HEK293 (cell line): ENCODE results near the gene PTGER1.
A peak's percentile ranks its signal among the peaks of the same experiment; 100 is the strongest.

ENCODE experiments used
- CTCF ChIA-PET: fragments of 350-600 bp; formaldehyde crosslinking; extraction: SDS; loops from one replicate; lab custom pipeline; 2021; ENCODE audit warnings: antibody characterized with exemption; lab: Yijun Ruan, JAX
- POLR2A ChIA-PET: fragments of 300-600 bp; formaldehyde crosslinking; extraction: SDS; loops from one replicate; lab custom pipeline; 2020; ENCODE audit warnings: antibody characterized with exemption, inconsistent platforms; lab: Yijun Ruan, JAX
- H3K27ac ChIP-seq: fragments of 200-500 bp; sonication (Bioruptor generic); 2 replicates; pipeline ENCODE4 v1.5.1; 2014; ENCODE audit warnings: low read depth, low read length, control low read depth, inconsistent platforms; ENCODE audit errors: extremely low read depth
- H3K36me3 ChIP-seq, 2 experiments: fragments of 200-500 bp in 1 of 2; sonication (Bioruptor generic) in 1 of 2; 1 replicate in 1 of 2; 2 replicates in 1 of 2; pipeline ENCODE4 v1.5.1; 2014 to 2017; ENCODE audit warnings: inconsistent platforms in 2 of 2, low read length in 2 of 2; ENCODE audit not compliant: control insufficient read depth in 2 of 2, insufficient read depth in 1 of 2
- H3K4me1 ChIP-seq: fragments of 200-500 bp; sonication (Bioruptor generic); 2 replicates; pipeline ENCODE4 v1.5.1; 2014; ENCODE audit warnings: mild to moderate bottlenecking, low read length, inconsistent platforms; ENCODE audit not compliant: control insufficient read depth, insufficient read depth
- H3K4me3 ChIP-seq: 2 replicates; pipeline ENCODE4 v1.5.1; 2011; ENCODE audit warnings: low read depth, mild to moderate bottlenecking, control low read depth, low read length, moderate library complexity
- H3K9me3 ChIP-seq: fragments of 200-500 bp; sonication (Bioruptor generic); 2 replicates; pipeline ENCODE4 v1.5.1; 2014; ENCODE audit warnings: low read depth, low read length, inconsistent platforms; ENCODE audit not compliant: control insufficient read depth, insufficient read depth
- ELK4 ChIP-seq: IDR thresholded peaks from 2 replicates; pipeline ENCODE4 v1.6.1; 2011; ENCODE audit warnings: mild to moderate bottlenecking, low read depth, low read length, borderline replicate concordance
- GLI2 ChIP-seq: fragments of 450-650 bp; formaldehyde crosslinking; IDR thresholded peaks from 2 replicates; pipeline ENCODE4; 2017; ENCODE audit warnings: missing biosample characterization, missing genetic modification characterization, low read depth, borderline replicate concordance
- KLF1 ChIP-seq: fragments of 450-650 bp; formaldehyde crosslinking; IDR thresholded peaks from 2 replicates; pipeline ENCODE4 v1.5.1; 2016; ENCODE audit warnings: missing biosample characterization, missing genetic modification characterization
- SP2 ChIP-seq: fragments of 450-650 bp; formaldehyde crosslinking; IDR thresholded peaks from 2 replicates; pipeline ENCODE4 v1.5.1; 2016; ENCODE audit warnings: missing biosample characterization, missing genetic modification characterization
- ZBTB7A ChIP-seq: fragments of 450-650 bp; formaldehyde crosslinking; IDR thresholded peaks from 2 replicates; pipeline ENCODE4 v1.5.1; 2016; ENCODE audit warnings: low read depth, missing biosample characterization, missing genetic modification characterization
- ZNF140 ChIP-seq: fragments of 450-650 bp; formaldehyde crosslinking; IDR thresholded peaks from 2 replicates; pipeline ENCODE4 v1.5.1; 2016; ENCODE audit warnings: missing biosample characterization, missing genetic modification characterization
- ZNF157 ChIP-seq: fragments of 450-650 bp; formaldehyde crosslinking; IDR thresholded peaks from 2 replicates; pipeline ENCODE4 v1.5.1; 2016; ENCODE audit warnings: missing biosample characterization, missing genetic modification characterization
- ZNF280C ChIP-seq: fragments of 450-650 bp; formaldehyde crosslinking; IDR thresholded peaks from 2 replicates; pipeline ENCODE4 v1.5.1; 2016; ENCODE audit warnings: missing biosample characterization, missing genetic modification characterization
- ZNF311 ChIP-seq: fragments of 450-650 bp; formaldehyde crosslinking; IDR thresholded peaks from 2 replicates; pipeline ENCODE4 v1.5.1; 2017; ENCODE audit warnings: missing biosample characterization, missing genetic modification characterization, borderline replicate concordance
- ZNF391 ChIP-seq: fragments of 450-650 bp; formaldehyde crosslinking; IDR thresholded peaks from 2 replicates; pipeline ENCODE4 v1.5.1; 2016; ENCODE audit warnings: low read depth, missing biosample characterization, missing genetic modification characterization, borderline replicate concordance
- ZNF529 ChIP-seq: fragments of 450-650 bp; formaldehyde crosslinking; IDR thresholded peaks from 2 replicates; pipeline ENCODE4 v1.5.1; 2017; ENCODE audit warnings: missing genetic modification characterization, missing biosample characterization; ENCODE audit not compliant: insufficient replicate concordance
- ZNF548 ChIP-seq: fragments of 450-650 bp; formaldehyde crosslinking; IDR thresholded peaks from 2 replicates; pipeline ENCODE4 v1.5.1; 2016; ENCODE audit warnings: missing biosample characterization, missing genetic modification characterization
- ZNF558 ChIP-seq: fragments of 450-650 bp; formaldehyde crosslinking; IDR thresholded peaks from 2 replicates; pipeline ENCODE4 v1.5.1; 2016; ENCODE audit warnings: missing biosample characterization, missing genetic modification characterization
- ZNF585B ChIP-seq: fragments of 450-650 bp; formaldehyde crosslinking; IDR thresholded peaks from 2 replicates; pipeline ENCODE4 v1.5.1; 2016; ENCODE audit warnings: missing biosample characterization, missing genetic modification characterization
- ZNF768 ChIP-seq: fragments of 450-650 bp; formaldehyde crosslinking; IDR thresholded peaks from 2 replicates; pipeline ENCODE4 v1.5.1; 2018; ENCODE audit warnings: missing biosample characterization, mild to moderate bottlenecking, missing genetic modification characterization
- ZSCAN30 ChIP-seq: fragments of 450-650 bp; IDR thresholded peaks from 2 replicates; pipeline ENCODE4 v1.5.1; 2018; ENCODE audit warnings: missing biosample characterization, mild to moderate bottlenecking, missing genetic modification characterization, moderate library complexity
- TF ChIP-seq, protein P1 (sequence below): fragments of 450-650 bp; formaldehyde crosslinking; IDR thresholded peaks from 2 replicates; pipeline ENCODE4 v1.5.1; 2016; ENCODE audit warnings: missing biosample characterization, missing genetic modification characterization
- TF ChIP-seq, protein P2 (sequence below): fragments of 450-650 bp; formaldehyde crosslinking; IDR thresholded peaks from 2 replicates; pipeline ENCODE4; 2016; ENCODE audit warnings: missing biosample characterization, missing genetic modification characterization
- TF ChIP-seq, protein P3 (sequence below): fragments of 450-650 bp; formaldehyde crosslinking; IDR thresholded peaks from 2 replicates; pipeline ENCODE4 v1.5.1; 2017; ENCODE audit warnings: missing biosample characterization, missing genetic modification characterization

Gene PTGER1

DNA sequence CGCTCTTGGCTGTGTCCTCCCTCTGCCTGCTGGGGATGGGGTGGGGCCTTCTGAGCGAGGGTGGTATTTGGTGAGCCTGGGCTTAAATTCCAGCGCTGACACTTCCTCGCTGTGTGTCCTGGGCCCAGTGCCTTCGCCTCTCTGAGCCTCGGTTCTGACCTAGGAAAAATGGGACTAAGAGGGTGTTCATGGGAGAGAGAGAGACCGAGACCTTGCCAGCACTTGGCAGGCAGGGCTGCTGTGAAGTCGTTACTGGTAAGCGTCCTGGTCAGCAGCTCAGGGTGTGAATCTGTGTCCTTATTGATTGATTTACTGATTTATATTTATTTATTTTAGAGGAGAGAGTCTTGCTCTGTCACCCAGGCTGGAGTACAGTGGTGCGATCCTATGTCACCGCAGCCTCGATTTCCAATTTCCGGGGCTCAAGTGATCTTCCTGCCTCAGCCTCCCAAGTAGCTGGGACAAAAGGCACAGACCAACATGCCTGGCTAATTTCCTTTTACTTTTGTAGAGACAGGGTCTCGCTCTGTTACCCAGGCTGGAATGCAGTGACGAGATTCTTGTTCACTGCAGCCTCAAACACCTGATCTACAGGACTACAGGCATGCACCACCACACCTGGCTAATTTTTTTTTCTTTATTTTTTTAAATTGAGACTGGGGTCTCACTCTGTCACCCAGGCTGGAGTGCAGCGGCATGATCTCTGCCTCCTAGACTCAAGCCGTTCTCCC is 39.7 kb downstream of the PTGER1 start:
- H3K9me3 ChIP-seq: no peaks in the 10 kb centered on the region
- H3K36me3 ChIP-seq: peaks cover 0 to 11% of the 10 kb centered on the region in 2 experiments; a peak in 2 of 3 replicates
- no peak overlapping the region for H3K27ac ChIP-seq
- POLR2A ChIA-PET: interaction anchor here (0.5 to 0.6 kb wide), 2 partner anchors 74 to 572 kb away, joined by 3 read pairs; no protein-coding TSS in a partner anchor
- CTCF ChIA-PET: interaction anchor here (1.3 to 1.4 kb wide), 2 partner anchors 29 to 301 kb away, joined by 3 to 8 read pairs; no protein-coding TSS in a partner anchor
- H3K4me1 ChIP-seq: 0 out of 2 replicates have a peak, but pooled peaks cover 5% of the 10 kb centered on the region
- TF ChIP-seq ZNF558: no peak
- TF ChIP-seq SP2 (tag by site-specific recombination): no peak
- TF ChIP-seq ZNF140: no peak
- TF ChIP-seq ZNF311: no peak
- TF ChIP-seq, protein P1, sequence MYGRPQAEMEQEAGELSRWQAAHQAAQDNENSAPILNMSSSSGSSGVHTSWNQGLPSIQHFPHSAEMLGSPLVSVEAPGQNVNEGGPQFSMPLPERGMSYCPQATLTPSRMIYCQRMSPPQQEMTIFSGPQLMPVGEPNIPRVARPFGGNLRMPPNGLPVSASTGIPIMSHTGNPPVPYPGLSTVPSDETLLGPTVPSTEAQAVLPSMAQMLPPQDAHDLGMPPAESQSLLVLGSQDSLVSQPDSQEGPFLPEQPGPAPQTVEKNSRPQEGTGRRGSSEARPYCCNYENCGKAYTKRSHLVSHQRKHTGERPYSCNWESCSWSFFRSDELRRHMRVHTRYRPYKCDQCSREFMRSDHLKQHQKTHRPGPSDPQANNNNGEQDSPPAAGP (tag by site-specific recombination): 0 out of 2 replicates have a peak, but pooled peaks have one; percentile 54
- no peak for TF ChIP-seq ZNF548 (tag by site-specific recombination)
- peak; percentile 57; the same call in 1 of the 2 replicates for TF ChIP-seq KLF1 (tag by site-specific recombination)
- no peak for TF ChIP-seq ZBTB7A
- TF ChIP-seq ZNF280C (tag by site-specific recombination): no peak
- no peak for TF ChIP-seq ZNF529 (tag by site-specific recombination)
- TF ChIP-seq, protein P2, sequence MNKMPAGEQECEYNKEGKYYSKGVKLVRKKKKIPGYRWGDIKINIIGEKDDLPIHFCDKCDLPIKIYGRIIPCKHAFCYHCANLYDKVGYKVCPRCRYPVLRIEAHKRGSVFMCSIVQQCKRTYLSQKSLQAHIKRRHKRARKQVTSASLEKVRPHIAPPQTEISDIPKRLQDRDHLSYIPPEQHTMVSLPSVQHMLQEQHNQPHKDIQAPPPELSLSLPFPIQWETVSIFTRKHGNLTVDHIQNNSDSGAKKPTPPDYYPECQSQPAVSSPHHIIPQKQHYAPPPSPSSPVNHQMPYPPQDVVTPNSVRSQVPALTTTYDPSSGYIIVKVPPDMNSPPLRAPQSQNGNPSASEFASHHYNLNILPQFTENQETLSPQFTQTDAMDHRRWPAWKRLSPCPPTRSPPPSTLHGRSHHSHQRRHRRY (tag by site-specific recombination): no peak
- no peak for TF ChIP-seq ZNF157
- no peak for TF ChIP-seq ZSCAN30 (tag by site-specific recombination)
- TF ChIP-seq ZNF391 (tag by site-specific recombination): no peak
- no peak for TF ChIP-seq ZNF585B (tag by site-specific recombination)
- no peak for TF ChIP-seq GLI2 (tag by site-specific recombination)
- peak; percentile 91; the same call in 1 of the 2 replicates for TF ChIP-seq ZNF768 (tag by site-specific recombination)
- TF ChIP-seq, protein P3, sequence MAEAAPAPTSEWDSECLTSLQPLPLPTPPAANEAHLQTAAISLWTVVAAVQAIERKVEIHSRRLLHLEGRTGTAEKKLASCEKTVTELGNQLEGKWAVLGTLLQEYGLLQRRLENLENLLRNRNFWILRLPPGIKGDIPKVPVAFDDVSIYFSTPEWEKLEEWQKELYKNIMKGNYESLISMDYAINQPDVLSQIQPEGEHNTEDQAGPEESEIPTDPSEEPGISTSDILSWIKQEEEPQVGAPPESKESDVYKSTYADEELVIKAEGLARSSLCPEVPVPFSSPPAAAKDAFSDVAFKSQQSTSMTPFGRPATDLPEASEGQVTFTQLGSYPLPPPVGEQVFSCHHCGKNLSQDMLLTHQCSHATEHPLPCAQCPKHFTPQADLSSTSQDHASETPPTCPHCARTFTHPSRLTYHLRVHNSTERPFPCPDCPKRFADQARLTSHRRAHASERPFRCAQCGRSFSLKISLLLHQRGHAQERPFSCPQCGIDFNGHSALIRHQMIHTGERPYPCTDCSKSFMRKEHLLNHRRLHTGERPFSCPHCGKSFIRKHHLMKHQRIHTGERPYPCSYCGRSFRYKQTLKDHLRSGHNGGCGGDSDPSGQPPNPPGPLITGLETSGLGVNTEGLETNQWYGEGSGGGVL (tag by site-specific recombination): no peak
- TF ChIP-seq ELK4: no peak
- H3K4me3 ChIP-seq: no peak overlapping the region
